HG02610 (cell line): ENCODE data around the gene RECQL.
"Not testable (repeated sequence)": the region's sequence is repeated elsewhere in the genome, so short reads cannot be mapped to it uniquely, and the experiment has no call there.

Experiments
- ATAC-seq: cut with Tn5 transposase; IDR thresholded peaks from one replicate; pipeline ENCODE4 v1.9.1; 2021; ENCODE audit warnings: mild to moderate bottlenecking, moderate library complexity; ENCODE audit not compliant: unreplicated experiment

The RECQL gene

GRCh38 chr12:21502872-21503271, 1.4 kb upstream of the RECQL start:
- no peak for ATAC-seq

DNA sequence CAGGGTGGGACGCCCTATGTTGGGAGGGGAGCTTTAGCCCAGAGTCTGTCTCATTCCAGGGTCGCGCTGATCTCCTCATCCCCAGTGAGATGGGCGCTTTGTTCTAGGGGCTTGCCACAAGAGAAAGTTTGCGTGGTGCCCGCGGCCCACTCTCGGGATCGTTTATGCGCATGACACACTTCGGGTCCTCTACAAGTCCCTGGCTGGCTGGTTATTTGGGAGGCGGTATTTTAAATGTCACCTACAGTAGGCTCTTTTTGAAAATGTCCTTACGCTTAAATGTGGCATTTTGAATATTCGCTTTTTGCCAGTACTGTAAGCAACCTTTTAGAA, 695 bp upstream of the RECQL start:
- ATAC-seq = peak; percentile 0

DNA sequence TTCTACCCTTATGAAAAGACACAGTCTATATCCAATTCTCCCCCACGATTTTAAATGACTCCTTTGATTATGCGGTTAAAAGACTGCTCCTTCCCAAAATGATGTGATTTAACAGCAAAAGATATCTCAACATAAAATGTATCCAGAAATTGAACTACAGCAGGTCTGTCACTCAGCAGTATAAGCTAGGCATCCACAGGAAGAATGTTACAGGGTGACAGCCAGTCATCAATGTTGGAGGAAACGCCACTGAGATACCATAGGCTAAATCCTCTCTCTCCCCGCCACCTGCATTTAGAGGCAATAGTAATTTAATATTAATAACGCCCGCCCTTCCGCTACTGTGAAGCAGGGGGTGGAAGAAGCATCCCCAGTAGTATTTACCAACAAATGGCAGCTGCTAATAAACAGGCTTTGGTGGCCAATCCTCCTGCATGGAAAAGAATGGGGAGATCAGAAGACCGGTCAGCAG, 613 bp downstream of the RECQL start:
- ATAC-seq = peak; percentile 1

DNA sequence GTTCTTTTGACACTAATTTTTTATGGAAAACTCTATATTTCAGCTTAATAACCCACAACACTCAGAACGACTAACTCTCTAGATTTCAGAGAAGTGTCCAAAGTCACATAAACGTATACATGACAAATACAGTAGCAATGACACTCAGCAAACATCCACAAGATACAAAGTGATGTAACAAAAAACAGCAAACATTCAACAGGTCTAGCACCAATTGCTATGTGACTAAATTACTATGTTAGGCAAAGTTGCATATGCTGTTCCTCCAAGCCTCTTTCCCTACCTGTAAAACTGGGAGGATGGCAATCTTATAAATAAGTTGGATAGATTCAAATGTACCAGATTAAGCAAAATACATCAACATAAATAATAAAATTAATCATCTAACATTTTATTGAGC, 1.7 kb downstream of the RECQL start:
- ATAC-seq = no peak

DNA sequence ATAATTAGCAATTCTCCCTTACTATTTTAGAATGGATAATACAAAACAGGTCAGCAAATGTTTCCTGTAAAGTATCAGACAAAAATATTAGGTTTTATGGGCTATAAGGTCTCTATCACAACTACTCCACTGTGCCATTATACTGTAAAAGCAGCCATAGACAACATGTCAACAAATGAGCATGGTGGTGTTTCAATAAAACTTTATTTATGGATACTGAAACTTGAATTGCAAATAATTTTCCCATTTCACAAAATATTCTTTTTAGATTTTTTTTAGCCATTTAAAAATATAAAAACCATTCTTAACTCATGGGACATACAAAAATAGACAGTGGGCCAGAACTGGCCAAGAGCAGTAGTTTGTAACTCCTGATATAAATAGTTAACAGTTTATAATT, 15.4 kb downstream of the RECQL start:
- ATAC-seq = no peak

DNA sequence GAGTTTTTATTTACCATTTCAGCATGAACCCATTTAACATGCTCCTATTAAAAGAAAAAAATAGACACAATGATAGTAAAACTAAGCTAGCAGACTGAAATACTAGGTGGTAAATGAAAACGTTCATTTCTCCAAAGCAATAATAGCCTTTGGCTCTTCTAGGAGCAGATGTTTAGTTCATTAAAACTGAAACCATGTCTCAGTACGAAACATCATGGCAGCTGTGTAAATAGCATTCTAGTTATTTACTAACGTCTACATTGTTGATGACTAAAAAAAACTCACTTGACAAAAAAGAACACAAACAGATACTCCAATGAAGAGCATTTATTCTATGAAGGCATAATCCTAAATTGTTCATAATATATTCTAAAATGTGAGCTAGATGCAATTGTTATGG, 17.9 kb downstream of the RECQL start:
- no peak for ATAC-seq

DNA sequence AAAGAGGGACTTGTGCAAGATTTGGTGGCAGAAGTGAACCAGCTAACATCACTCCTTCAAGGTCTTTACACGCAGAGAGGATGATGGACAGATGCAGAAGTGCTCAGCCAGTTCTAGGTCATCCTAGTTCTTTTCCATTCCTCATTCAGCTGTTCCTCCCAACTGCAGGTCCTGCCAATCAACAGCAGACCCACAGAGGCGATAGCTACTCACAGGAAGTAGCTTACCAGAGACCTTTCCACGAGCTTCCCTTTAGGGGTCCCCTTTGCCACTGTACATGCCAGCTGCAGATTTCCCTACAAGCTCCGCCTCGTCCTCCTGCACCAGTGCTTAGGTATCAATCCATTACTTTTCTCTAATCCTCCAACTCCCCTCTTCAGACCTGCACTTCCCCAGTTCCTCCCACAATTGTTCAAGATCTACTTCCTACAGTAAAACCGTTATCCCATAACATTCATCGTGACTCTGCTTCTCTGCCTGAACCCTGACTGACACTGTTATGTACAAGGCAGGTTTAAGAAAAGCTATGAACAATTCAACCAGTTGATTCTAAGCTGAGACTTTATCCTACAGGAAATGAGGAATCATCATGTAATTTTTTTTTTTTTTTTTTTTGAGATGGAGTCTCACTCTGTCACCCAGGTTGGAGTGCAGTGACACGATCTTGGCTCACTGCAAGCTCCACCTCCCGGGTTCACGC, 22.5 kb downstream of the RECQL start:
- no peak for ATAC-seq

GRCh38 chr12:21476949-21477348, 24.5 kb downstream of the RECQL start:
- no peak for ATAC-seq

GRCh38 chr12:21475552-21475951, 25.9 kb downstream of the RECQL start:
- ATAC-seq = no peak

- no peak for ATAC-seq
Measured at GRCh38 chr12:21472197-21472823, 29.1 kb downstream of the RECQL start.

DNA sequence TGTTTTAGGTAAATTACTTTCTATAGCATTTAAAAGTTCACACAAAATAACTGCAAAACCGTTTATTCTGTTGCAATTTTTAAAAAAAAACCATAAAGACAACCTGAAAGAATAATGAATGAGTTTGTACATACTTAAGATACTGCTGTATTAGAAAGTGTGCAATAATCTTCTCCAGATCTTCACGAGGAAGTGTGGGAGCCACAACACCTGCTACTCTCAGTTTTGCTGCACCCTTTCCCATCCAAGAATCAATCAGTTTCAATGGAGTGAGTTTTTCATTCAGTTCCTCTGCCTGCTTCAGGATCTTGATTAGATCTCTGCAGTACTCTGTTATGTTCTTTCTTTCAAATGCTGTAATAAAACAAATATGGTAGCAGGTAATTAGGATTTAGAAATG, 30.1 kb downstream of the RECQL start:
- ATAC-seq = no peak

GRCh38 chr12:21467334-21467733, 34.1 kb downstream of the RECQL start:
- not testable (repeated sequence) for ATAC-seq

DNA sequence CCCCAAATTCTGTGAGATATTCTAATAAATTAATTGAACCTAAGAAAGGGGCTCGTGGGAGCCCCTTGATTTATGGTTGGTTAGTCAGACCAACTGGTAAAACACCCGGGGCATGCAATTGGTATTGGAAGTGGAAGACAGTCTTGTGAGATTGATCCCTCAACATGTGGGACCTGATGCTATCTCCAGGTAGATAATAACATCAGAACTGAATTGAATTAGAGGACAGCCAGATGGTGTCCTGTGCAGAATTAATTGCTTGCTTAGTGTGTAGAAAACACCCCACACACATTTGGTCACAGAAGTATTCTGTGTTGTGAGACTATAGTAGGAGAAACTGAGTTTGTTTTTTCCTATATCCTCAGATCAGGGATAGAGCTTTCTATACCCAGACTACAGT, 42.0 kb downstream of the RECQL start:
- no peak for ATAC-seq

DNA sequence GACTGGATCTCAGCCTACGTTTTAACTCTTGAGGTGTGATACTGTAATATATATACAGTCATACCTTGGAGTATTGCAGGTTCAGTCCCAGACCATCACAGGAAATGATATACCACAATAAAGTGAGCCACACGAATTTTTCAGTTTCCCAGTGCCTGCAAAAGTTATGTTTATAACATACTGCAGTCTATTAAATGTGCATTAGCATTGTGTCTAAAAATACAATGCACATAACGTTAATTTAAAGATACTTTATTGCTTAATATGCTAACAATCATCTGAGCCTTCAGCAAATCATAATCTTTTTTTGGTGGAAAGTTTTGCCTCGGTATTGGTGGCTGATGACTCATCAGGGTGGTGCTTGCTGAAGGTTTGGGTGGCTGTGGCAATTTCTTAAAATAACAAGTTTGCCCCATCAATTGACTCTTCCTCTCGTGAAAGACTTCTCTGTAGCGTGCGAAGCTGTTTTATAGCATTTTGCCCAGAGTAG, 45.1 kb downstream of the RECQL start:
- ATAC-seq = no peak

- ATAC-seq = peak; percentile 95
Measured at GRCh38 chr12:21453312-21453852, 48.1 kb downstream of the RECQL start.

- no peak for ATAC-seq
Measured at GRCh38 chr12:21451529-21451928, 49.9 kb downstream of the RECQL start.

DNA sequence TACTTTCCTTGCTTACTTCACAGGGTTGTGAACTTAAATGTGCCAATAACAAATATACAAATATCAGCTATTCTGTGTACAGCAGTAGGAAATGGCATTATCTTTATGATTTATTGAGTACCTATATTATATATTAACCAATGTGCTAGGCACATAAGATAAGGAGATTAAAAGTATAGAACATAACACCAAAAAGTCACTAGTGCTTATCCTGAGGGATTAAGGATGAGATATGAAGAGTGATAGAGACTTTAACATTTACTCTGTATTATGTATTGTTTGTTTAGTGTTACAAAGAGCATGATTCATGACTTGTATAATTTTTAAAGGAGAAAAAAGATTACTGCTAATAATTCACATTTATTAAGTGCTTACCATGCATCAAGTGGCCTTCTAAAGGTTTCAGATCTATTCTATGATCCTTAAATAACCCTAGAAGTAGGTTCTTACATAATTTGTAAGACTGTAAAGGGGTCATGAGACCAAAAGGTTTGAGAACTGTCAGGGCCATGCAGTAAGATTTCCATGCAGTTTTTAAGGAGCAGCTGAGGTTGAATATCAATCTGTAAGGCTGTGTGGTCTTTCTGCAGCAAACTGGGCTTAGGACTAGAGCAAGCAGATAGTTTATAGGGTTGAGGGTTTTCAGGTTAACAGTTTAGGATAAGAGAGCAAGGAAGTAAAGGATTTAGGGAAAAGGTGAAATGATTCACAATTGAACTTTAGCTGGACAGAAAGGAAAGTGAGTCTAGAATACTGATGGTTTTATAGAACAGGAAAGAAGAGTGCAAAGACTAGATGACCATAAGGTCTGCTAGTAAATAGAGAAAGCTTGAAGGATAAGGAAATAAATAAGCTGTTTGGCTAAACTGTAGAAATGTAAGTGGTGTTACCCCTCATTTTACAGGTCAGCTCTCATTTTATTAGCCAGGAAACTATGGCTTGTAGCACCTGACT, 57.0 kb downstream of the RECQL start:
- ATAC-seq = no peak

GRCh38 chr12:21439347-21439746, 62.1 kb downstream of the RECQL start:
- no peak for ATAC-seq

DNA sequence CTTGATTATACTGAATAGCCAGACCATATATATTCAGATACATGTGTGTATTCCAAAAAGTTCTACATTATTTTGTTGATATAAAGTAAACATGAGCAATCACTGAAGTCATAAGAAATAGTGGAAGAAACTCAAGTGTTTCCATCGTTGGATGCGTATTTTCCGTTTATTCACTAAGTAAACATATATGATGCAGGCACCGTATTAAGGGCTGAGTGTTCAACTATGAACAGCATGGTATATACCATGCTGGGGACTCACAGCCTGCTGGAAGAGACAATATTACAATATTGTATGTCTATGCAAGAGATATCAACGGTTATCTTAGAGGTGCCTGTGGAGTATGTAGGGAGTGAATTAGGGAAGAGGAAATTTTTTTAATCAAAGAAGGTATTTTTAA, 62.8 kb downstream of the RECQL start:
- no peak for ATAC-seq

DNA sequence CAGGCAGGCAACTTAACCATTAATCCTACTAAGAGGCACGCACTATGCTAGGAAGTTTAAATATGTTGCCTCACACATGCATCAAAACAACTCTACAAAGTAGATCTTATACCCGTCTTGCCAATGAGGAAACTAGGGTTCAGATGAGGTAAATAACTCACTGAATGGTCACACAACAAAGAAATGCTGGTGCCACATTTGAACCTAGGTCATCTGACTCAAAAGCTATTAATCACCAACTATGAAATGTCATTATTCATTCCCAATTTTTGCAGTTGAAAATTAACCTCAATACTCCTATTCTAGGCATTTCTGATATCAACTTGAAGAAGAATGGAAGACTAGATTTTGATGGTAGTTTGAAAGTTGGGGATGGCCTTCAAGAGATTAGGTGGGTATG, 66.7 kb downstream of the RECQL start:
- no peak for ATAC-seq

DNA sequence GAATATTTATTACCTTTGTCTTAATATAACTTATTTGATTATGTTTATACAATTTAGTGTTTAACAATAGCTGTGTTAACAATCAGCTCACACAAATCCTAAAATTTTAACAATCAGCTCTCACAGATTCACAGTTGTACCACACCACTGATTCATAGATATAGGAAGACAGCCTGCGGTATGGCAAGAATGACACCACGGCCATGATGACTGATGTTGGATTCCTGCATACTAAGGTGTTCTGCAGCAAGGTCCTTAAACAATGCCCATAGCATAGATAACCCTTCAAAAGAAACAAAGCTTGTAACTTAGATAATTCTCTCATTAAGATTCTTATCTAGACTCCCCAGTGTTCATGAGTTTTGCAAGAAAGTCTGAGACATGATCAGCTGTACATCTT, 67.9 kb downstream of the RECQL start:
- ATAC-seq = no peak
